ENCODE measurements around the gene OR2AG2.
"Not testable (repeated sequence)": the region's sequence is repeated elsewhere in the genome, so short reads cannot be mapped to it uniquely, and the experiment has no call there.

OR2AG2 gene

DNA sequence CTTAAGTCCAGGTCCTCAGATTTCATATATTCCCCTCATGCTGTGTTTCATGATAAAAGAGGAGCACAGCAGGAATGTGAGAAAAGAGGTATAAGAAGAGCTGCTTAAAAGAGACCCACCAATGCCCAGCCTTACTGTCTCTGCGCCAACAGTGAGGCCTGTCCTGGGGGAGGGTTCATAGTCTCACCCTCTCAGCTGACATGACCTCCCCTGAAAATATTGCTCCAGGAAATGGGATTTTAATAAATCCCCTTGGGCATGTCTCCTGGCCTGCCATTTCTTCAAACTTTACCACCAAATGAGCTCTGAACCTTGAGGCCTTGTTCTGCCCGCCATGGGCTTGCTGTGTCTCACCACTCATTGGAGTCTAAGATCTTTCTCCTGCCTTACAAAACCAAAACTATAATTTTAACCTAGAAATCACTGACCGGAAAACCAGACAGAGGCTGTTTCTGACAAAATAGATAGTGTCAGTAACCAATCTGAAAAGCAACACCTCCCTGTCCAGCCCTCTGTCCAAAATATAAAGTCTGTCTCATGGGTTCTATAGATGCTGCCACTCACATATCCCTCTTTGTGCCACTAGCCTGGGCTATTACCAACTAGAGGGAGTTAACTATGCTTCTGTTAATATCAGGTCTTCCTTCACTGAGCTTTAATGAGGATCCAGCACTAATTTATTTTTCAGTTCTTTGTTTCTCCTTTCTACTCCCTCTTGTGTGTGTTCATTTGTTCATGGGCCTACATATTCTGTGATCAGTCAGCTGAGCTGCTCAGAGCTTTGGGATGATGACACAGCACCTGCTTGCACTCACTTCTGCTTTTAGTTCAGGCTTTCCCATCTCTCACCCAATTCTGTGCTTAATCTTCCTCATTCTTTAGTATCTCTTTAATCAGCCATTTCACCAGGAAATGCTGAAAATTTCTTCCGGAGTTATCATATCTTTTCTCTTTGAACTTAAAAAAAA, at the start of gene OR2AG2:
TSS of gene OR2AG2 (minus strand) at position 51 of the 968 bp plus-strand sequence. CDS start 3,019 bp downstream, outside the sequence.
- DNase-seq (ENCODE audit: low spot score): peak; percentile 53

- no peak for DNase-seq (ENCODE audit: low spot score)
Observed at GRCh38 chr11:6818967-6819366, 47.2 kb upstream of the OR2AG2 start.

DNA sequence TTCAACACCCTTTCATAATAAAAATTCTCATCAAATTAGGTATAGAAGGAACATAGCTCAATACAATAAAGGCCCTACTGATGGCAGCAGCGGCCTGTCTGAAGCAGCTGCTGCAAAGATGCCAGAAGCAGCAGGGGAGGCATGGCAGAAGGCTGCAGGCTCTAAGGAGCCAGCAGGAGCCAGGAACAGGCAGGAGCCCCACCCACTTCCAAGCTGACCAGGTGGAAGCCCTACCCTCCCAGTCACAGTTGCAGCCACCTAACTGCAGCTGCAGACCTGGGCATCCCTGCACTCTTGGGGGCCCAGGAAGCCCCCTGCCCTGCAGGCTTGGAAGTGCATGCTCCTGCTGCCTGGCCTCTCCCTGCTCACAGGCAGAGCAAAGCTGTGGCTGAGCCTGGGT, 45.9 kb upstream of the OR2AG2 start:
- DNase-seq (ENCODE audit: low spot score): no peak

GRCh38 chr11:6813656-6814055, 41.9 kb upstream of the OR2AG2 start:
- DNase-seq (ENCODE audit: low spot score): no peak

DNA sequence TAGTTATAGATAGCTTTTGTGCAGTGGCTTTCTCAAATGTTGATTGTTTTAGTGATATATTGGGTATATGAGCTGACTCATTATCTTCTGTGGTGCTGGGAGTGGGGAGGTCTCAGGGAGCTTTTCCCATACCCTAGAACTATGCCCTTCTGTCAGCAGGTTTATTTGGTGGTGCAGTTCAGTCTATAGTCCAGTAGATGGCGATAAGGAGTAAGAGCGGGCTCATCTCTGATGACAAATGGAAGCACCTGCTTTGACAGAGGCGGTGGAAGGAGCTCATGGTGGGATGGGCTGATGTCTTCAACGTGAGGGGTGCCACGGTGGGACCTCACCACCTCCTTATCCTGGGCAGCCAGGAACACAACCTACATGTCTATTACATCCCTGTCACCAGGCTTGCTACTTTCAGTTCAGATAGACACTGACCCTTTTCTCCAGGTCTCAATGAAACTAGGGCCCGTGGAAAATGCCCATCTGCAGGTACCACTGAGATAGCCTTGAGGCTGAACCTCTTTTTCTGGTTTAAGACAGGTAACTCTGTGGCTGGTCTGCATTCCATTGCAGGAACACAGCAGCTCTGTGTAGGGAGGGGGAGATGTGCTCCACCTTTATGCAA, 40.7 kb upstream of the OR2AG2 start:
- DNase-seq (ENCODE audit: low spot score): peak; percentile 41

- DNase-seq (ENCODE audit: low spot score): not testable (repeated sequence)
Observed at GRCh38 chr11:6801075-6801474, 29.3 kb upstream of the OR2AG2 start.

DNA sequence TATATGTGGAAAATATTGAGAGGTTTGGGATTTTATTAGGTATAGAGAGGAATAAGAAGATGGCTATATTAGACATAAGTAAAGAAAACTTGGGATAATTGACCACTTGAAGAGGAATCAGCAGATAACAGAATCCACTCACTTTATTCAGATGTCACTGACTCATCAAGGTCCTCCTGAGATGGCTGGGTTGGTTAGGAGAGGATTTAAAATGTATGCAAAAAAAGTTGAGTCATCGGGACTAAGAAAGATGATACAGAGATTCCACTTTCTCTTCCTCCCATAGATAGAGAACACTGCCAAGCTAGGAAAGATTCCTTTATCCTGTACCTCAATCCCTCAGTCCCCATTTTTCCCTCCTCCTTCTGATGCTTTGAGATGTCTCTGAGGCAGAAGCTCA, 27.6 kb upstream of the OR2AG2 start, which contains the start of gene OR6A2:
TSS of gene OR6A2 (minus strand) at position 288 of the 400 bp plus-strand sequence. CDS start 3,981 bp downstream, outside the sequence.
- no peak for DNase-seq (ENCODE audit: low spot score)

GRCh38 chr11:6794639-6795038, 22.9 kb upstream of the OR2AG2 start:
- no peak for DNase-seq (ENCODE audit: low spot score)

GRCh38 chr11:6790546-6790945, 18.8 kb upstream of the OR2AG2 start:
- DNase-seq (ENCODE audit: low spot score): no peak

DNA sequence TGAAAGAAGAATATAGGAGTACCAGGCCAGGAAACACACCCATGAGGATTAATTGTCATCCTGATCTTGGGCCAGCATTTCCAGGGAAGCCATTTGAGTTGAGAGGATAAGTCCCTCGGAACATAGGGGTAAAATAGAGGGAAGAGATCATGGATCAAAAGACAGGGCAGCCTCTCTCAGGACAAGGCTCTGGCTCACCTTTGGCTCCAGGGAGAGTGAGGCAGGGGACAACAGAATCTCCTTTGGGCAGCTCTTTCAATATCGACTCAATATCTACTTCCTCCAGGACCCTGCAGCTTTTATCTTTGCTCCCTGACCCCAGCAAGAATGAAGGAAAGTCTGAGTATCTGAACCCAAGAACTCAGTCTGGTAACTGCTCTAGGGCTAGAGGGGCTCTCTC, 10.9 kb upstream of the OR2AG2 start, which contains the start of gene OR2AG1:
TSS of gene OR2AG1 (plus strand) at position 301 of the 400 bp plus-strand sequence. CDS start 2,018 bp downstream, outside the sequence.
- no peak for DNase-seq (ENCODE audit: low spot score)

GRCh38 chr11:6780829-6781228, 9.1 kb upstream of the OR2AG2 start:
- no peak for DNase-seq (ENCODE audit: low spot score)

- no peak for DNase-seq (ENCODE audit: low spot score)
Observed at GRCh38 chr11:6778518-6778917, 6.7 kb upstream of the OR2AG2 start.

- peak; percentile 85 for DNase-seq (ENCODE audit: low spot score)
Observed at GRCh38 chr11:6757373-6757967, 14.3 kb downstream of the OR2AG2 start.

DNA sequence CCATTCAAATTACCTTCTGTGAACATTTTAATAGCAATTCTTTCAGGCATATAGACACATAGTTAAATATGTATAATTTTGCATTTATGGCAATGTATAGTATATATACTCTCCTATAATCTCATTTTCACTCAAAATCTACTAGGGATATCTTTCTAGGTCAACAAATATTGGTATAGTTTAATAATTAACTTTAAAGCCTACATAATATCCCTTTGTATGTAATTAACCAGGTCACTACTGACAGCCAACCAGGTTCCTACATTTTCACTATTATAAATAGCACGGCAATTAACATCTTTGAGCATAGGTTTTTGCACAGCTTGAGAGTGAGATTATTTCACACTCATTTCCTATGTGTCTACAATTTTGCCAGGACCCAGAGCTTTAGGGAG, 15.8 kb downstream of the OR2AG2 start:
- DNase-seq (ENCODE audit: low spot score): no peak

- peak; percentile 53 for DNase-seq (ENCODE audit: low spot score)
Observed at GRCh38 chr11:6755303-6755952, 16.3 kb downstream of the OR2AG2 start.

DNA sequence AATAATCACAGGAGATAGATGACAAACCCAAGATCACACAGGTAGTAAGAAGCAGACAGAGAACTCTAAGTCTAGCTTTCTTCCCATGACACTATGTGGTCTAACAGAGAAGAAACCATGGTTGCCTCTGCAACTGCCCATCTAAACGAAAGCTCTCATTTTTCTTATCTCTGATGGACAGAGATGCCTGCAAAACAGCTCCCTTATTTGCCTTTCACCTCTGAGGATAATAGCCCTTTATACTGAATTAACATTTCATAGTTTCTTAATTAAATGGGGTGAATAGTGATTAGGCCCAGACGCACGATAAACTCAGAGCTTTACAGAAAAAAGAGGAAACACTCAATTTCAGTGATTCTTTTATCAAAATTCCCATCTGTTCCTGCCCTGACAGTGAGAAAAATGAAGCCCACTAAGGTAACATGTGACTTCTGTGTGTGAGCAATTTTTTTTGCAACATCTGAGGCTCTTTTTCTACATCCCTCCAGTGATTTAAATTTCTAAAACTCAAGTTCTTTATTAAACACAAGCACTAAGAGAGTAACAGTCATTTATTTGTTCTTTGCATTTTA, 24.6 kb downstream of the OR2AG2 start:
- DNase-seq (ENCODE audit: low spot score): no peak

DNA sequence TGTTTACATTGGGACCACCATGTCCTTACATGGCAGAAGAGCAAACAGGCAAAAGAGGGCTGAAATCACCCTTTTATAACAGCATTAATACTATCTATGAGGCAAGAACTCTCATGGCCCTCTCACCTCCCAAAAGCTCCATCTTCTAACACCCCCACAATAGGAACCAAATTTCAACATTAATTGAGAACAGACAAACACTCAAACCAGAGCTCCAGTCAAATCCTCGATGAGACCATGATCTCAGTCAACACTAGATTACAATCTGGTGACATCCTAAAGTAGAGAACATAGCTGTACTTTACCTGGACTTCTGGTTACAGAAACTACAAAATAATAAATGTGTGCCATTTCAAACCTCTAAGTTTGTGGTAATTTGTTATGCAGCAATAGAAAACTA, 25.1 kb downstream of the OR2AG2 start:
- DNase-seq (ENCODE audit: low spot score): no peak

- DNase-seq (ENCODE audit: low spot score): peak; percentile 12
Observed at GRCh38 chr11:6746086-6746618, 25.6 kb downstream of the OR2AG2 start.

DNA sequence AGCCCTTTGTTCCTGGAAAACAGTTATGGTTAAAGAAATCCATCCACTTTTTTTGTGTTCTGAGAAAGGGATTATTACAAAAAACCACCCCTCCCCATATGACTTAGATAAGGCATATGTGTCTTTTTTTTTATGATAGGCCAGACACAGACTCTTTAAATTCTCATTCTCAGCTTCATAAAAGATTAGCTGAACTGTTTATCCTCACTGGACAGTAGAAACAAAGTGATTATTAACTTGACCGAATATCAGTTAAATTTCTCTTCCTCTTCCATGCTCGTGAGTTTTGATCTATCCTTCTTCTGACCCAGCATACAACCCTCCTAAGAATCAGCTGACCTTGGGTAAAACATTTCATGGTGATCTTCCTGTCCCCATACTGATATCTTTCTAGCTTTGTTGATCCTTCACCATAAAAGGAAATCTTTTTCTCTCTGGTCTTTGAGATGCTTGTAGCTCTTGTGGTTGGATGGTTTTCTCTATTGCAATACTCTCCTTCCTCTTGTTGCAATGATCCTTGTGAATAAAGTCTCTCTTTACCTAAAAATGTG, 26.2 kb downstream of the OR2AG2 start:
- no peak for DNase-seq (ENCODE audit: low spot score)

- DNase-seq (ENCODE audit: low spot score): no peak
Observed at GRCh38 chr11:6745018-6745417, 26.8 kb downstream of the OR2AG2 start.

- DNase-seq (ENCODE audit: low spot score): no peak
Observed at GRCh38 chr11:6742260-6742659, 29.5 kb downstream of the OR2AG2 start.

Measured in Ammon's horn (tissue), 1 donor.